AML-193 (cell line): ENCODE results near the gene DYSF.
"Not testable (repeated sequence)": the region's sequence is repeated elsewhere in the genome, so short reads cannot be mapped to it uniquely, and the experiment has no call there.

ENCODE experiments used
- DNase-seq, 2 experiments: peaks; one replicate each; lab custom pipeline; 2025; lab: John Stamatoyannopoulos, UW

DYSF gene

DNA sequence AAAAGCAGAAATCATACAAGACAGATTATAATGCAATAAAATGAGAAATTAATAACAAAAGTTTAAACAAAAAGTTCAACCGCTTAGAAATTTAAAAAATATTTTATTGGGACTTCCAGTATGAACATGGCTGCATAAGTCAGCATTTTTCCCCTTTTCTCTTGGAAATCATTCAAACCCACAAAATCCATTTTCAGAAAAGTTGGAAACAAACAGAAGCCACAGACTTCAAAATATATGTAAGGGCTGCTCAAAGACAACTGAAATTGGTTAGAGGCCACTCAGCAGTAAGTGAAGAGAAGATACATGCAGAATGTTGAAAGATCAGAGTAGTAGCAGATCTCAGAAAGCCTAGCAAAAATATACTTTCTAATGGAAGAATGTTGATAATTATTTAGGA, 194.0 kb downstream of the DYSF start:
- DNase-seq, result no peak

DNA sequence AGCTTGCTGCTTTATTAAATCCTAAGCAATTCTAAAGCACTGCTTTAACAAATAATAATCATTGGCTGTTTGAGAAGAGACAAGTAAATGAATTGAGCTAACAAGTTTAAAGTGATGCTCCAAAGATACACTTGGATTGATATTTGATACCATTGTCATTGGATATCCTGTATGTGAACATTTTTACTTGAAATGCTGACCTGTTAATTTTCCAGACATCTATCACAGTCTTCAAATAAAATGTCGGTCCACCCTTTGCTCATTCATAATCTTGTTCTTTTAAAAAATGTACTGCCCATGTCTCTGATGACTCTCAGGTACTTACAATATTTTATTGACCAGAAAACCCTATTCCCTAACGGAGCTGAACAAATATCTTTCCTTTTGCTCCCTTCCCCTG, 202.1 kb downstream of the DYSF start:
- no peak for DNase-seq

DNA sequence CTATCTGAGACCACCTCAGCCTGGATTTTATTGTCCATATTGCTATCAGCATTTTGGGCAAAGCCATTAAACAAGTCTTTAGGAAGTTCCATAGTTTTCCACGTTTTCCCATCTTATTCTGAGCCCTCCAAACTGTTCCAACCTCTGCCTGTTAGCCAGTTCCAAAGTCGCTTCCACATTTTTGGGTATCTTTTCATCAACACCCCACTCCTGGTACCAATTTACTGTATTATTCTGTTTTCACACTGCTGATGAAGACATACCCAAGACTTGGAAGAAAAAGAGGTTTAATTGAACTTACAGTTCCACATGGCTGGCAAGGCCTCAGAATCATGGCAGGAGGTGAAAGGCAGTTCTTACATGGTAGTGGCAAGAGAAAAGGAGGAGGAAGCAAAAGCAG, 204.9 kb downstream of the DYSF start:
- not testable (repeated sequence) for DNase-seq

DNA sequence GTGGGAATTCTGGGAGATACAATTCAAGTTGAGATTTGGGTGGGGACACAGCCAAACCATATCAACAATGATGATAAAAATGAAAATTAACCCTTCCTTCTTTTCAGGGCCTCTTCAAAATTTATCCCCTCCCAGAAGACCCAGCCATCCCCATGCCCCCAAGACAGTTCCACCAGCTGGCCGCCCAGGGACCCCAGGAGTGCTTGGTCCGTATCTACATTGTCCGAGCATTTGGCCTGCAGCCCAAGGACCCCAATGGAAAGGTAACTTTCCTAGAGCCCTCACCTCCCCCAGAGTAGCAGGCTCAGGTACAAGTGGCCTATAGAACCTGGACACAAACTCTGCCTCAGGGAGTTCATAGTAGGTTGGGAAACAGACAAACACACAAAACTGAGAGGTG, 205.4 kb downstream of the DYSF start:
- no peak for DNase-seq

DNA sequence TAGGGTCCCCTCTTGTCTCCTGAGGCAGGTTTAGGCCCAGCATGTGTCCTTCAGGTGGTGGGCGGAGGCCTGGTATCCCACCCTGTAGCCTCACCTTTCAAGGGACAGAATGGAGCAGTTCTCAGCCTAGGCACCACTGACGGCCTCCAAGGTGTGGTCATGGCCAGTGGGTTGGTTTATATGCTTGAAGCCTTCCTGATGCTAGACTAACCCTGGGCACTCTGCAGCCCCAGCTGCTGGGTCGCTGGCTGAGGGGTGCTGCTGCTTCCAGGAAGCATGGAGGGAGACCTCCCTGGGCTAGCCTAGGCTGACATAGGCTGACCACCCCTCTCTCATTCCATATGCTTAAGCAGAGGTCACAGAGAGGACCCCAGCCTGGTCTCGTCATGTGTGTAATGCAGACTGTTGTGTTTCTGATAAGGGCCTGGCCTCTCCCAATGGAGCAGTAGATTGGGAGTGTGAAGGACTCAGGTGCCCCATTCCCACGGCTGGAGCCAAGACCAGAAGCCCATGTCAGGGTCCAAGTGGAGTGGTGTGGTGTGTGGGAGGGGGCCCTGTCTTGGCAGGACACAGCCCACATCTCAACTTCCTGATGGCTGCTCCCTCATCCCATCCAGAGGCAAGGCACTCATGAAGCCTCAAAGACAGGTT, 206.6 kb downstream of the DYSF start:
- DNase-seq, result no peak

DNA sequence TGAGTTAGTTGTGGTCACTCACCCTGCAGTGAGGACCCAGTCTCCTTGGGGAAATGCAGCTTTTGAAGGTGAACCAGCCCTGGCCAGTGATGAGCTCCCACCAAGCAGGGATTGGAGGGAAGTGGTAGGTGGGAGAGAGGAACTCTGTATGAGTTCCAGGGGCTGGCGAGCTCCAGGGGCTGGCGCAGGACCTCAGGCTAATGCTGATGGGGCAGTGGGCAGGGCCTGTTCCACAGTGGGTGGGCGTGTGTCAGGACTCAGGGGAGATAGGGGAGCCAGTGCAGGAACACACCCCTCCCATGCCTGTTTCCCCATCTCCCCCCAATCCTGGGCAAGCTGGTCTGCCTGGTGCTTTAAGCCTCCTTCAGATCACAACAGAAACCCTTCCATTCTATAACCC, 208.4 kb downstream of the DYSF start:
- DNase-seq, result no peak

DNA sequence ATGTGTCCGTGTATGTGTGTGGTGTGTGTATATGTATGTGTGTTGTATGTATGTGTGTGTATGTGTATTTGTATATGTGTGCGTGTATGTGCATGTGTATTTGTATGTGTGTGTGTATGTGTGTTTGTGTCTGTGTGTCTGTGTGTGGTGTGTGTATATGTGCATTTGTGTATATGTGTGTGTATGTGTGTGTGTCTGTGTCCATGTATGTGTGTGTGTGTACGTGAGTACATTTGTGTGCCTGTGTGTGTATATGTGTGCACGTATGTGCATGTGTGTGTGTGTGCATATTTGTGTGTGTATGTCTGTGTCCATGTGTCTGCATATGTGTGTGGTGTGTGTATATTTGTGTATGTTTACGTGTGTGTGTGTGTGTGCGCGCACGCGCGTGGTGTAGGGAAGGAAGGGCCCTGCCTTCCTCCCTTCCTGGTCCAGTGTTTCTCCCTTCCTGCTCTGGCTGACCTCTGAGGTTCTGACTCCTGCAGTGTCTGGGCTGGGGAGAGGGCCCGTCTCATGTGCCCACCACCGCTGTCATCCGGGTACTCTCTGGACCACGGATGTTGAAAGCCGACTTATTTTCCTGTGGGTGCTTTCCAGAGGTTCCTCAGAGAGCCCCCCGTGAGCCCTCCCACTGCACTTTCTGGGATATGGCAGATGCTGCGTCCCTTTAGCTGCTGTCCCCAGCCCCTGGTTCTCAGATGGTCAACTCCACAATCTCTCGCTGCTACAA, 209.5 kb downstream of the DYSF start:
- DNase-seq, result no peak

DNA sequence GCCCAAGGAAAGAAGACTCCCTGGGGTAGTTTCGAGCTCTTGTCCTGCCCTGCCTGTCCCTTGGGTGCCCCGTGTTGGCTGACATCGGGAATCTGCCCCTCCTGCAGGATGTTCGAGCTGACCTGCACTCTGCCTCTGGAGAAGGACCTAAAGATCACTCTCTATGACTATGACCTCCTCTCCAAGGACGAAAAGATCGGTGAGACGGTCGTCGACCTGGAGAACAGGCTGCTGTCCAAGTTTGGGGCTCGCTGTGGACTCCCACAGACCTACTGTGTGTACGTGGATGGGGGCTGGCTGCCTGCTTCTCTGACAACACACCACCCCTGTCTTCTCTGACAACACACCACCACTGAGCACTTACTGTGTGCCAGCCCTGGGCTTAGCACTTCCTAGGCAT, 210.8 kb downstream of the DYSF start:
- no peak for DNase-seq

DNA sequence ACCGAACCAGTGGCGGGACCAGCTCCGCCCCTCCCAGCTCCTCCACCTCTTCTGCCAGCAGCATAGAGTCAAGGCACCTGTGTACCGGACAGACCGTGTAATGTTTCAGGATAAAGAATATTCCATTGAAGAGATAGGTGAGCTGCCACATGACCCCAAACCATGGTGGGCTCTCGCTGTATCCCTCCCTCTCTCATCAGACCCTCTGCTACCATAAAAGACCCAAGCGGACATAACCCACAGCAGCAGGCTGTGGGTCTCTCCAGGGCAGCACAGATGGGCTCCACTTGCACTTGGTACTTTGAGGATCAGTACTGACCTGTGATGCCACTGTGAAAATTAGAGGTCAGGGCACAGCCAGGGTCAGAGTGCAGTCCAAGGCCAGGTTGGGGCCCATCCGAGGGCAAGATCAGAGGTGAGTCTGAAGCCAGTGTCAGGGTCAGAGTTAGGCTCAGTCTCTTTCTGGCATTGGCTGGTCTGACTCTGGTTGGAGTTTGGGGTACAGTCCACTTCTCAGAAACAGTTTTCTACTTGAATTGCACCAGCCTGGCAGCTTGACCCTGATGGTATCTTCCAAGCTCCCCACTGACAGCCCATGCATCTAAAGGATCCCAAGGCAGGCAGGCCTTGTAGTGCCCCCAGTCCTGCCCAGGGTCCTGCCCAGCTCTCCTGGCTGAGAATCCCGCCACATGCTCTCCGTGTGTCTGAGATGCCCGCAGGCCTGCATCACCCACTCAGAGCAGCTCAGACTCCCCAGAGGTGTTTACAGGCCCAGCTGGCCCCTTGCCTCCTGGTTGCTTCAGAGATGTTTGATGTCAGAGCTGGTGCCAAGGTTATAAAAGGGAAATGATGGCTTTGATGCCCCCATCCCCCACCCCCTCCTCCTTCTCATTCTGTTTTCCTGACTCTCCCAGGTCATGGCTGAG, 212.1 kb downstream of the DYSF start:
- DNase-seq, result no peak

DNA sequence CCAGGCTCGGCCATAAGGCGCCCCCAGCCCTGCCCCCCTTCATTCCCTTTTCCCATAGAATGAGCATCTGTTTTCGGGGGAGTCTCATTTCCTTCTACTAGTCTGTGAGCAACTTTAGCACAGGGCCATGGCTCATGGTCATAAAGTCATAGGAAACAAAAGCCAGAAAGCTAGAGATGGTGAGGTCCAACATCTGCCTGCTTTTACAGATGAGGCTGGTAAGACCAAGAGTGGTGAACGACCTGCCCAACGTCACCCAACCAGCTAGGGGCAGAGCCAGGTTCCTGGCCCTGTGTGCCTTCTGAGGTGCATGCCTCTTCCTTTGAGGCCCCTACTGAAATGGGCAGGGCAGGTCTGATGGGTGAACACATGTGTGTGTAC, 212.7 kb downstream of the DYSF start:
- no peak for DNase-seq

DNA sequence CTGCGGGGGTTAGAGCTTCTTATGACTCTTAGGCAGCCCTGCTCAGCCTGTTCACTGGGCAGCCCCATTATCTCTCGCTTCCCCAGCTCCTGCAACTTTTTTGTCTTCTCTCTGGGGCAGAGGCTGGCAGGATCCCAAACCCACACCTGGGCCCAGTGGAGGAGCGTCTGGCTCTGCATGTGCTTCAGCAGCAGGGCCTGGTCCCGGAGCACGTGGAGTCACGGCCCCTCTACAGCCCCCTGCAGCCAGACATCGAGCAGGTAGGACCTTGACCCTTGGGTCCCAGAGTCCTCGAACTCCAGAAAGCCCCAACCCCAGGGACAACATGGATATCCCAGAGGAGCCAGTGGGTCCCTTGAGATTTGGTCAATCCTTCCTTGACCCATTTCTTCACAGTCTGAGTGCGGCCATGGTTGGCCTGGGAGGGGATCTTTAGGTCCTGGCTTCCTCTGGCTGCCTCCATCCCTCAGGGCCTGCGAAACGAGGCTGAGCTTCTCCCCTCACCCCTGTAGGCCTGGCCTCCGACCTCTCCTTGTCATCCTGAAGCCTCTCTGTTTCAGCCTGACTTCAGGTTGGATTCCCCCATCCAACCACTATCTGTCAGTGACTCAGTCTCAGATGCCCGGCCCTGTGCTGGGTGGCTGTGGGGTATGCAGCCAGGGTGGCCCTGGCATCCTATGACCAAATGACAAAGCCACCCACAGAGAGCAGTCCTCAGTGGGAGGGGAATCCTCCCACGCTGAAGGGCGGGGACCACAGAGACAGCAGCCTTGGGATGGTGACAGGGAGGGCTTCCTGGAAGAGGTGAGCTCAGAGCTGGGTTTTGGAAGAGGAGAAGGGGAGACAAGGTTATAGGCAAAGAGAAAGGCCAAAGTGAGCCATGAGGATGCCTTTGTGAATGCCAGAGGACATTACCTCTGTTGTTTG, 214.2 kb downstream of the DYSF start:
- DNase-seq, result no peak

DNA sequence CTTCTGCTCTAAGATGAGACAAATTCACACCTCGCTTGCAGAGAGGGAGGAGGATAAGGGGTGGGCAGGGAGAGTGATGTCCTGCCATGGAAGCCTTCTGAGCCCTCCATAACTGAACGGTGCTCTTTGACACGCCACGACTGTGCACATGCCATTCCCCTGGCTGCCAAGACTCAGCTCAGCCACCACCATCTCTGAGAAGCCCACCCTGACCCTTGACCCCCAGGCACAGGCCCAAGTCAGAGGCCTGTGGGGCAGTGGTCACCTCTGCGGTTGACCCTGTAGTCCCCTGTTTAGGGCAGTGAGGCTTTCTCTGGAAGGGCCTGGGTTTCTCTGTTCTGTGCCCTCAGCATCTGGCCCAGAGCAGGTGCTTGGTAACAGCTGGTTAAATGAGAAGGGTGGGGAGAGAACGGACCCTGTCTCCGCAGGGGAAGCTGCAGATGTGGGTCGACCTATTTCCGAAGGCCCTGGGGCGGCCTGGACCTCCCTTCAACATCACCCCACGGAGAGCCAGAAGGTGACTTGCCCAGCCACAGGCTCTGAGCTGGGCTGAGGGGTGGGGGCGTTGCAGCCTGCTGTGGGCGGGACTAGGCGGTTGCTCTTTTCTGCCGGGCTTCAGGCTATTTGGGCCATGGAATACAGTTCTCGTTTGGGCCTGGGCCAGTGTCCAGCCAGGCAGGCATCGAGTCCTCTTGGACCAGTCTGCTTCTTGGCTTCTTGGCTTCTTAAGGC, 215.1 kb downstream of the DYSF start:
- DNase-seq, result no peak

DNA sequence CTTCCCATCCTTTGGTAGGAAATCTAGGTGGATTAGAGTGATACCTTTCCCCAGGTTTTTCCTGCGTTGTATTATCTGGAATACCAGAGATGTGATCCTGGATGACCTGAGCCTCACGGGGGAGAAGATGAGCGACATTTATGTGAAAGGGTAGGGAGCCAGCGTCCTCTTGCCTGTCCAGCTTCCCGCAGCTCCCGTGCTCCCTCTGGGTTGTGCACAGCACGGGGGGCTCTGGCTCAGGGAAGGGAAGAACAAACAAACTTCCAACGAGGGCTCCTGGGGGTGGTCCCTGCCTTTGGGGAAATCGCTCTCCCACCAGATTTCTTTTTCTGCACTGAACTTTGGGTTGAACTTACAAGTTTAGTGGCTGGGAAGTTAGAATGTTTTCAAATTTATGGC, 215.7 kb downstream of the DYSF start:
- no peak for DNase-seq

DNA sequence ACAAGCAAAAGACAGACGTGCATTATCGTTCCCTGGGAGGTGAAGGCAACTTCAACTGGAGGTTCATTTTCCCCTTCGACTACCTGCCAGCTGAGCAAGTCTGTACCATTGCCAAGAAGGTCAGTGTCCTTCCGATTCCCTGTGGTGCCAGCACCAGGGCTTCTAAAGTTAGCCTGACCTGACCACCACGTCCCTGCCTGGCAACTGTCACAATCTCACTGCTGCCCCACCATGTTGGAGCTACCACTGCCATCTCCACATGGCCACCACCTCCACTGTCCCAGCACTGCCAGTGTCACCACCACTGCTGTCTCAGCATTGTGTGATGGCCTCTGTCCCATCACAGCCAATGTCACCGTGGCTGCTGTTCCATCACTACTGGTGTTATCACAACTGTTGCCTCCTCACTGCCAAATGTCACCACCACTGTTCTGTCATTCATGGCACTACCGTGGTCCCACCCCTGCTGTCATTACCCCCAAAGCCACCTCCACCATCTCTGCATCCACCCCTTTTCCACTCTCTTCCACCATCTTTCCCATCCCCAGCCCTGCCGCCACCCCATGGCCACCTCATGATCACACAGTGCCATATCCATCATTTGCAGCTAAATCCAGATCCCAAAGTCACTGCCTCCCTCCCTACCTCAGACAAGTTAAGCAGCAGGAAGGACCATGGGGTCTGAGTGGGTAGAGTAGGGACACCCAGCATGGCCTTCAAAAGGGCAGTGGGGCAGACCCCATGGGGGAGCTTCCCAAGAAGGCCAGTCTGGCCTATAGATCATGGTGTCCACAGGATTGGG, 216.5 kb downstream of the DYSF start:
- no peak for DNase-seq

DNA sequence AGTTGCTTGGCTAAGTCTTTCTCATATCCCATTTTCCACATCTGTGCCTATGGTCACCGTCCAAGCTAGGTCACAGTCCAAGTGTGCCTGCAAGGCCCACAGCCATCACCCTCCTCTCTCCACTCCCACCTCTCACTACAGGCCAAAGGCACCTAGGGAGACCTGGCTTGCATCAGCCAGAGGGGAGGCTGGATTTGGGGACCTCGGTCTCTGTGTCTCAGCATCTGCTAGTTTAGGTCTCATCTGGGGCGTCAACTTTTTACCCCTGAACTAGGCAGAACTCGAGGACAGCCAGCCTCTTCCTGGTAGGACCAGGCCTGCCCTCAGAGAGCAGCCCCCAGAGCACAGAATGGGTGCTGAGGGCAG, 217.1 kb downstream of the DYSF start:
- DNase-seq, result no peak

DNA sequence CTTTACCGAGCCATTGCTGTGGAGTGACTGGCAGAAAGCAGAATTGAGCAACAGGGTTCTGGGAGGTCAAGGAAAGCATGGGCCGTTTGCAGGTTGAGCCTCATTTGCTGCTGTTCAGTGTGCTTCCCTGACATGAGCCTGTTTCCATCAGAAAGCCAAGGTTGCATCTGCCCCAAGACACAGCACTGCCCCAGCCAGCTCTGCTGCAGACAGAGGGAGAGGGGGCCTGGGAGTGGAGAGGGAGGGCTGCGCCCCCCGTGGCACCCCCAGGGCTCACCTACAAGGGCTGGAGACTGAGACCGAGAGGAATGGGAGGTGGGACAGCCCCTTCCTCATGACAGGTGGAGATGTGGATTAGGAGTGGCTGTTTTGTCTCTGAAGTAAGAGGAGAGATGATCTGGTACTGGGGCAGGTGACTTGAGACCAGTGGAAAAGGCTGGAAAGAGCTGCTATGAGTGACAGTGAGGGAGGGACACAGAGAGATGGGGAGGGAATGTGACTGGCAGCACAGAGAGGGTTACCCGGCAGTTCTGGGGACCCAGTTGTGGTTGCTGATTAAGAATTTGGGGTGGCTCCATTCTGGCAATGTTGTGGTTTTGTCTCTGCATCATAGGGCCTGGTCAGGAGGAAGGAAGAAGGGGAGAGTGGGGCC, 218.0 kb downstream of the DYSF start:
- DNase-seq, result no peak

DNA sequence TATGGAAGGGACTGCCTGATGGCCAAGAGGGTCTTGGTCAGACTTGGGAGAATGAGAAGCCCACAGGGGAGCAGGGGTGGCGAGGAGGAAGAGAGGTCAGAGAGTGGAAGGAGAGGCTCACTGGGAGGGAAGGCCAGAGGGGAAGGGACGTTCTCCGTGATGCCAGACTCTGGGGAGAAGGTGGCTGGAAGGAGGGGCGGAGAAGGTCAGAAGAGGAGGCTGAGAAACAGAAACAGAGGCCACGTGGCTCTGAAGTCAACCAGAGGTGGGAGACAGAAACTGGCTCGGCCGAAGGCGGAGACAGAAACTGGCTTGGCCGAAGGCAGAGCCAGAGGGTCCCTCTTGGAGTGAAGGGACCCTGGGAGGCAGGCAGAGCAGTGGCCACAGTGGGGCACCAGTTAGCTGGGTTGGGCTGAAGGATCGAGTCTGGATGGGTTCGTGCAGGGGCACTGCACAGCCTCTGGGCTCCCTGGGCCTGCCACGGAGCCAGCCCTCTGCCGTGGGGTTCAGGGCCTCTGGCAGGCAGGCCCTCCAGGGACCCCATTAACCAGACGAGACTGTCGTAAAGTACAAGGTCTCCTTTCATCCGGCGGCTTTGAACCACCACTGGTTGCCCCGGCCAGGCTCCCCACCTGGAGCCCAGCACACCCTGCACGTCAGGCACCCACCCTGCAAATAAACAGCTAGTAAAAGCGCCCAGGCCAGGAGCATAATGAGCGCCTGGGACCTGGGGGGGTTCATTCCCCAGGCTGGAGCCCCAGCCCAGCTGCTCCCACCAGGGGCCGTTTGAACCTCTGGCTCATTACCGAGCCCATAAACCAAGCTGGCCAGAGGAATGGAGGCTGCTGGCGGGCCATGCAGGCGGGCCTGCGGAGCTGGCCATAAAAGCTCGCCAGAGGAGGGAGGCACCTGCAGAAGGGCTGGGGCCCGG, 218.8 kb downstream of the DYSF start:
- DNase-seq, result no peak
